CD14-positive monocyte (primary cell): Measurements from ENCODE around the gene TCP10L. TPM values are rescaled to one million over a fixed set of nuclear protein-coding genes. Genes with fewer than 3 reads are reported as not detected.

Experiments used
- DNase-seq, 3 donors: peaks; one replicate each; pipeline ENCODE4 v3.0.0-alpha.2; 2011 to 2022
- H2AFZ ChIP-seq: 2 replicates; pipeline ENCODE4 v1.6.0; 2012; ENCODE audit warnings: mild to moderate bottlenecking, low read depth, low read length, inconsistent platforms; ENCODE audit not compliant: insufficient read depth, poor library complexity, severe bottlenecking
- H3K27ac ChIP-seq, 2 donors: 1 replicate in 1 of 2; 2 replicates in 1 of 2; pipeline ENCODE4 v1.5.1; 2012 to 2013; ENCODE audit warnings: low read length in 2 of 2, control low read depth in 1 of 2, inconsistent platforms in 1 of 2, low read depth in 1 of 2, mild to moderate bottlenecking in 1 of 2
- H3K27me3 ChIP-seq, 2 donors: one replicate each; pipeline versions ENCODE4 v1.6.0 to v1.6.1; 2011 to 2013; ENCODE audit warnings: low read length in 2 of 2; ENCODE audit not compliant: control insufficient read depth in 2 of 2, insufficient read depth in 2 of 2
- H3K36me3 ChIP-seq, 2 donors: replicated peaks in 1 of 2; 1 replicate in 1 of 2; 2 replicates in 1 of 2; pipeline versions ENCODE4 v1.5.1 to v1.6.1; 2012 to 2013; ENCODE audit warnings: low read length in 2 of 2, control low read depth in 1 of 2, inconsistent platforms in 1 of 2, mild to moderate bottlenecking in 1 of 2; ENCODE audit not compliant: insufficient read depth in 2 of 2, control insufficient read depth in 1 of 2
- H3K4me1 ChIP-seq, 2 donors: 1 replicate in 1 of 2; 2 replicates in 1 of 2; pipeline versions ENCODE4 v1.5.1 to v1.6.1; 2012 to 2013; ENCODE audit warnings: low read length in 2 of 2, control low read depth in 1 of 2, inconsistent platforms in 1 of 2, mild to moderate bottlenecking in 1 of 2, moderate library complexity in 1 of 2; ENCODE audit not compliant: insufficient read depth in 2 of 2, control insufficient read depth in 1 of 2
- H3K4me2 ChIP-seq: replicated peaks from 2 replicates; pipeline ENCODE3; 2012; ENCODE audit warnings: low read length, moderate library complexity, mild to moderate bottlenecking; ENCODE audit not compliant: poor library complexity, severe bottlenecking; ENCODE audit errors: extremely low read depth
- H3K4me3 ChIP-seq, 3 experiments: fragments of 200-600 bp in 1 of 3; sonication (generic) in 1 of 3; replicated peaks in 1 of 3; 1 replicate in 2 of 3; 2 replicates in 1 of 3; pipeline ENCODE4 v1.5.1; 2011 to 2013; ENCODE audit warnings: low read length in 3 of 3, mild to moderate bottlenecking in 3 of 3, control low read depth in 2 of 3, low read depth in 2 of 3, inconsistent platforms in 1 of 3, moderate library complexity in 1 of 3
- H3K79me2 ChIP-seq: 2 replicates; pipeline ENCODE4 v1.6.0; 2012; ENCODE audit warnings: mild to moderate bottlenecking, control low read depth, inconsistent platforms, low read length, moderate library complexity; ENCODE audit not compliant: insufficient read depth
- H3K9ac ChIP-seq: 2 replicates; pipeline ENCODE4 v1.6.0; 2017; ENCODE audit warnings: low read length, mild to moderate bottlenecking; ENCODE audit not compliant: insufficient read depth, poor library complexity, severe bottlenecking
- H3K9me3 ChIP-seq, 2 donors: replicated peaks in 1 of 2; 1 replicate in 1 of 2; 2 replicates in 1 of 2; pipeline versions ENCODE4 v1.5.1 to v1.6.1; 2012 to 2013; ENCODE audit warnings: low read length in 2 of 2, control low read depth in 1 of 2; ENCODE audit not compliant: control insufficient read depth in 1 of 2, insufficient read depth in 1 of 2
- H4K20me1 ChIP-seq: 2 replicates; pipeline ENCODE4 v1.6.0; 2012; ENCODE audit warnings: mild to moderate bottlenecking, low read length, control low read depth, moderate library complexity; ENCODE audit not compliant: insufficient read depth
- H3K27ac Mint-ChIP-seq, 7 donors: one replicate each; pipeline ENCODE4 v1.8.0; 2020; ENCODE audit warnings: mild to moderate bottlenecking in 7 of 7, mixed read lengths in 7 of 7, moderate library complexity in 6 of 7, inconsistent platforms in 2 of 7
- H3K27me3 Mint-ChIP-seq, 3 donors: one replicate each; pipeline ENCODE4 v1.8.0; 2021 to 2022; ENCODE audit warnings: low read depth in 3 of 3, mild to moderate bottlenecking in 3 of 3, mixed read lengths in 3 of 3, moderate library complexity in 3 of 3, inconsistent platforms in 1 of 3
- H3K36me3 Mint-ChIP-seq, 2 donors: one replicate each; pipeline ENCODE4 v1.8.0; 2020; ENCODE audit warnings: mixed read lengths in 2 of 2, inconsistent platforms in 1 of 2, mild to moderate bottlenecking in 1 of 2
- H3K4me1 Mint-ChIP-seq: one replicate; pipeline ENCODE4 v1.8.0; 2020; ENCODE audit warnings: mild to moderate bottlenecking, mixed read lengths
- H3K4me3 Mint-ChIP-seq, 2 donors: one replicate each; pipeline ENCODE4 v1.8.0; 2020; ENCODE audit warnings: mild to moderate bottlenecking in 2 of 2, mixed read lengths in 2 of 2, moderate library complexity in 1 of 2
- H3K9me3 Mint-ChIP-seq, 7 donors: one replicate each; pipeline ENCODE4 v1.8.0; 2020 to 2022; ENCODE audit warnings: mixed read lengths in 7 of 7, mild to moderate bottlenecking in 6 of 7, moderate library complexity in 6 of 7, inconsistent platforms in 2 of 7
- CTCF ChIP-seq: fragments of 200-600 bp; IDR thresholded peaks from one replicate; pipeline ENCODE4 v1.8.0; 2022; ENCODE audit warnings: antibody characterized with exemption, mild to moderate bottlenecking
- WGBS: methylation state at CpG from one replicate; pipeline ENCODE4 v1.1.5; 2013; ENCODE audit warnings: missing lambda C conversion rate; ENCODE audit not compliant: insufficient coverage; 5-methylcytosine and 5-hydroxymethylcytosine counted together
- intact Hi-C, 2 donors: fragments of 100-400 bp; cut with micrococcal nuclease; formaldehyde crosslinking; loops; one replicate each; pipeline versions ENCODE4 v1.15.0 to v1.15.1; 2023
- polyA plus RNA-seq, 3 donors: library from polyadenylated mRNA; depleted of rRNA in 1 of 3; unstranded in 2 of 3; stranded (reverse) in 1 of 3; fragments of 300-500 nt in 2 of 3; fragments of >200 nt in 1 of 3; fragmentation: Illumina TruSeq in 2 of 3; gene quantifications; 1 replicate in 2 of 3; 2 replicates in 1 of 3; pipeline ENCODE4 v1.2.3, GENCODE V29; 2012 to 2021

Gene TCP10L
- polyA plus RNA-seq, 3 donors: 0.07 to 0.41 (median 0.12) TPM

GRCh38 chr21:32595431-32595830 is 10.1 kb upstream of the TCP10L start:
- no peaks in the 10 kb centered on the region for H4K20me1 ChIP-seq
- H3K4me3 ChIP-seq: no peak overlapping the region
- H3K36me3 ChIP-seq: peaks cover 15 to 20% of the 10 kb centered on the region in 2 donors
- H3K4me3 Mint-ChIP-seq: no peak overlapping the region
- no peak for DNase-seq
- H3K9me3 ChIP-seq: no peaks in the 10 kb centered on the region
- no peaks in the 10 kb centered on the region for H3K79me2 ChIP-seq
- no peak overlapping the region for H3K9ac ChIP-seq
- H3K27ac ChIP-seq: no peak overlapping the region
- no peak overlapping the region for H2AFZ ChIP-seq
- no peak for TF ChIP-seq CTCF
- no peaks in the 10 kb centered on the region for H3K9me3 Mint-ChIP-seq
- no peaks in the 10 kb centered on the region for H3K27me3 ChIP-seq
- H3K4me1 ChIP-seq: no peaks in the 10 kb centered on the region
- no peak overlapping the region for H3K4me2 ChIP-seq
- H3K27ac Mint-ChIP-seq: no peak overlapping the region
- WGBS: 94% methylated on average over 11 of the region's 11 CpGs
- no peaks in the 10 kb centered on the region for H3K27me3 Mint-ChIP-seq
- intact Hi-C loops: no loop called here
- H3K36me3 Mint-ChIP-seq: peaks cover 12 to 32% of the 10 kb centered on the region in 2 donors
- no peaks in the 10 kb centered on the region for H3K4me1 Mint-ChIP-seq

- Mint-ChIP-seq H3K4me3 (no peak overlapping the region), H3K27ac (no peak overlapping the region), H3K27me3 (no peaks in the 10 kb centered on the region), H3K9me3 (no peaks in the 10 kb centered on the region), H3K4me1 (no peaks in the 10 kb centered on the region), H3K36me3 (peaks cover 0 to 16% of the 10 kb centered on the region in 2 donors)
- Histone ChIP-seq H3K4me3 (no peak overlapping the region), H3K9me3 (no peaks in the 10 kb centered on the region), H3K4me2 (no peak overlapping the region), H3K79me2 (no peaks in the 10 kb centered on the region), H3K9ac (no peak overlapping the region), H2AFZ (no peak overlapping the region), H3K27me3 (no peaks in the 10 kb centered on the region), H3K27ac (no peak overlapping the region), H4K20me1 (no peaks in the 10 kb centered on the region), H3K4me1 (no peaks in the 10 kb centered on the region), H3K36me3 (peaks cover 2% of the 10 kb centered on the region in 2 donors)
- DNase-seq: no peak
- TF ChIP-seq CTCF: no peak
- intact Hi-C loops: no loop called here
- WGBS: no CpG with 5 or more reads among the region's 8 CpGs
These were observed 8.4 kb upstream of the TCP10L start for GRCh38 chr21:32593690-32594089.
